Measurements from ENCODE around the gene GABPB2.

DNA sequence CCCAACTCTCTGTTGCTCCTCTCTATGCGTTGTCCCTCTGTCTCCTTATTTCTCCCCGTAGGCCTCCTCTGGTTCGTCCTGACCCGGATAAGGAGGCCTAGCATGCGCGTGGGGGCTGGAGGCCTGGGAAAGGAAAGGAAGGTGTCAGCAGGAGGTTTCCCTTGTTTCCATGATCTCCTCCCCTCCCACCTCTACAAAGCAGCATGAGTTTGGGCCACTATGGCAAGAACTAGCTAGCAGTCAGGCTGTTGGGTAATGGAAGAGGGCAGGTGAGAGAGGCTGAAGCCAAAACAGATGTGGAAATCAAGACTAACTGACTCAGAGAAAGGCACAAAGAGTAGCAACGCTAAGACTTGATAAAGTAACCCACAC, 76.6 kb downstream of the GABPB2 start:
- TF ChIP-seq POLR2A (IDR thresholded peaks at IDR 0.05): no peak
- TF ChIP-seq, protein P1, sequence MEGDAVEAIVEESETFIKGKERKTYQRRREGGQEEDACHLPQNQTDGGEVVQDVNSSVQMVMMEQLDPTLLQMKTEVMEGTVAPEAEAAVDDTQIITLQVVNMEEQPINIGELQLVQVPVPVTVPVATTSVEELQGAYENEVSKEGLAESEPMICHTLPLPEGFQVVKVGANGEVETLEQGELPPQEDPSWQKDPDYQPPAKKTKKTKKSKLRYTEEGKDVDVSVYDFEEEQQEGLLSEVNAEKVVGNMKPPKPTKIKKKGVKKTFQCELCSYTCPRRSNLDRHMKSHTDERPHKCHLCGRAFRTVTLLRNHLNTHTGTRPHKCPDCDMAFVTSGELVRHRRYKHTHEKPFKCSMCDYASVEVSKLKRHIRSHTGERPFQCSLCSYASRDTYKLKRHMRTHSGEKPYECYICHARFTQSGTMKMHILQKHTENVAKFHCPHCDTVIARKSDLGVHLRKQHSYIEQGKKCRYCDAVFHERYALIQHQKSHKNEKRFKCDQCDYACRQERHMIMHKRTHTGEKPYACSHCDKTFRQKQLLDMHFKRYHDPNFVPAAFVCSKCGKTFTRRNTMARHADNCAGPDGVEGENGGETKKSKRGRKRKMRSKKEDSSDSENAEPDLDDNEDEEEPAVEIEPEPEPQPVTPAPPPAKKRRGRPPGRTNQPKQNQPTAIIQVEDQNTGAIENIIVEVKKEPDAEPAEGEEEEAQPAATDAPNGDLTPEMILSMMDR (IDR thresholded peaks at IDR 0.05): no peak
